ENCODE measurements around the gene TEPSIN. TPM values are rescaled to one million over a fixed set of nuclear protein-coding genes. Genes with fewer than 3 reads are reported as not detected.

Gene TEPSIN
- total and polyA plus RNA-seq, 2 of the 8 experiments (the other 6 are each of a cell fraction or from before 2014, with no cell fraction given) = 22.9 to 28.0 TPM

- no peak overlapping the region for H4K91ac ChIP-seq (replicated peaks; ENCODE audit: insufficient read length, low read length)
- no peak overlapping the region for H2BK20ac ChIP-seq (ENCODE audit: low read length)
- no peak overlapping the region for H2AFZ ChIP-seq (ENCODE audit: low read length)
- peaks cover 2 to 23% (median 5%) of the 10 kb centered on the region in 4 experiments; a peak in 3 of 8 replicates for H3K36me3 ChIP-seq (ENCODE audit: control insufficient read depth in 2 of 4, insufficient read depth in 4 of 4, low read length in 3 of 4)
- H3K23ac ChIP-seq (ENCODE audit: insufficient read length) = no peak overlapping the region
- H3K56ac ChIP-seq (replicated peaks; ENCODE audit: insufficient read length, low read depth, low read length) = no peak overlapping the region
- no peak overlapping the region for H4K8ac ChIP-seq (ENCODE audit: extremely low read depth, insufficient read depth, low read length)
- H3K79me1 ChIP-seq (ENCODE audit: low read depth, low read length) = no peaks in the 10 kb centered on the region
- H3K18ac ChIP-seq (ENCODE audit: extremely low read depth, low read length) = no peak overlapping the region
- ChIA-PET POLR2A (ENCODE audit: partially characterized antibody) (interaction anchor here (1.3 to 1.6 kb wide), 3 partner anchors 23 to 45 kb away, joined by 3 to 4 read pairs (median 3); partner anchors contain the start of gene CEP131), CTCF (ENCODE audit: partially characterized antibody) (interaction anchor here (0.9 to 3.0 kb wide), 18 partner anchors 10 to 122 kb away, joined by 3 to 25 read pairs (median 4); partner anchors contain the start of genes AATK, CEP131 and PVALEF)
- no peak overlapping the region for H3K4ac ChIP-seq (replicated peaks; ENCODE audit: insufficient read length, low read depth, low read length)
- WGBS, 2 experiments (ENCODE audit: extremely low coverage in 1 of 2, insufficient coverage in 1 of 2, insufficient read length in 1 of 2, insufficient replicate concordance in 2 of 2, low coverage in 1 of 2, low lambda C conversion rate in 2 of 2, missing lambda C conversion rate in 1 of 2) = 90% methylated on average over 18 of the region's 18 CpGs; no CpG with 5 or more reads in 1 of the 2 experiments
- no peak overlapping the region for H2BK15ac ChIP-seq (ENCODE audit: low read length)
- H3K9me3 ChIP-seq (ENCODE audit: insufficient read depth in 2 of 2, low read depth in 1 of 2, low read length in 1 of 2) = no peaks in the 10 kb centered on the region
- DNase-seq (ENCODE audit: low read depth in 1 of 2, low spot score in 2 of 2) (no peak), FAIRE-seq (no peak)
- no peaks in the 10 kb centered on the region; a peak in 1 of 7 replicates for H3K4me1 ChIP-seq (replicated peaks in 1 of 4; ENCODE audit: control insufficient read depth in 3 of 4, insufficient read depth in 4 of 4, low read length in 3 of 4)
- H3K79me2 ChIP-seq (ENCODE audit: control insufficient read depth in 1 of 2, insufficient read depth in 2 of 2, low read length in 2 of 2) = no peaks in the 10 kb centered on the region
- H3K14ac ChIP-seq (ENCODE audit: insufficient read length) = no peak overlapping the region
- H3K4me3 ChIP-seq (ENCODE audit: extremely low read depth in 1 of 4, insufficient read depth in 2 of 4, low read depth in 3 of 4, low read length in 4 of 4) = no peak overlapping the region
- H3K27me3 ChIP-seq (replicated peaks in 1 of 4; ENCODE audit: control insufficient read depth in 3 of 4, extremely low read depth in 1 of 4, insufficient read depth in 3 of 4, low read length in 3 of 4) = no peaks in the 10 kb centered on the region
- no peaks in the 10 kb centered on the region for H3K23me2 ChIP-seq (ENCODE audit: low read depth, low read length)
- no peak overlapping the region for H4K5ac ChIP-seq (ENCODE audit: insufficient read length, low read depth, low read length)
- peaks cover 0 to 8% of the 10 kb centered on the region in 2 experiments for H4K20me1 ChIP-seq (replicated peaks in 1 of 2; ENCODE audit: control insufficient read depth in 1 of 2, insufficient read depth in 2 of 2, low read length in 2 of 2)
- H3K27ac ChIP-seq (ENCODE audit: low read depth, low read length) = no peak overlapping the region
- H2BK5ac ChIP-seq (ENCODE audit: low read depth, low read length) = no peak overlapping the region
- no peak overlapping the region for H3K4me2 ChIP-seq (ENCODE audit: insufficient read depth in 1 of 2, low read depth in 2 of 2, low read length in 2 of 2)
- no peak overlapping the region for H2AK5ac ChIP-seq (ENCODE audit: low read depth, low read length)
- no peak overlapping the region for H2BK12ac ChIP-seq (ENCODE audit: low read depth, low read length)
- no peak overlapping the region for H3K9ac ChIP-seq (replicated peaks in 1 of 4; ENCODE audit: extremely low read depth in 1 of 4, low read depth in 3 of 4, low read length in 3 of 4)
- no peak overlapping the region for H2BK120ac ChIP-seq (replicated peaks; ENCODE audit: low read depth, low read length)
- no peak for TF ChIP-seq TAF7 (optimal IDR thresholded peaks at IDR 0.05; ENCODE audit: borderline replicate concordance, low read depth, low read length)
Observed at GRCh38 chr17:81200201-81200600, 38.7 kb downstream of the TEPSIN start.

Data from H1 (cell line).